Stomach (tissue), 9 donors: ENCODE measurements around the gene KIAA2012. TPM values are rescaled to one million over a fixed set of nuclear protein-coding genes. Genes with fewer than 3 reads are reported as not detected.

Source experiments
- DNase-seq, 2 donors: peaks; one replicate each; pipeline versions ENCODE4 v3.0.0 to v3.0.0-alpha.2; 2013 to 2019
- H3K27ac ChIP-seq, 5 donors: fragments of 200-600 bp in 4 of 5; sonication (generic) in 4 of 5; one replicate each; pipeline ENCODE4 v1.5.1; 2013 to 2019; ENCODE audit warnings: mild to moderate bottlenecking in 1 of 5, moderate library complexity in 1 of 5
- H3K27me3 ChIP-seq, 3 donors: fragments of 200-600 bp; sonication (generic); one replicate each; pipeline ENCODE4 v1.5.1; 2017 to 2019; ENCODE audit warnings: mixed run types in 1 of 3
- H3K36me3 ChIP-seq, 4 donors: fragments of 200-600 bp; sonication (generic); 1 replicate in 3 of 4; 2 replicates in 1 of 4; pipeline ENCODE4 v1.5.1; 2016 to 2019
- H3K4me1 ChIP-seq, 4 donors: fragments of 200-600 bp; sonication (generic); one replicate each; pipeline ENCODE4 v1.5.1; 2016 to 2019
- H3K4me3 ChIP-seq, 4 donors: fragments of 200-600 bp; sonication (generic) in 3 of 4; one replicate each; pipeline ENCODE4 v1.5.1; 2016 to 2019; ENCODE audit warnings: mild to moderate bottlenecking in 1 of 4
- H3K9me3 ChIP-seq, 4 donors: fragments of 200-600 bp; sonication (generic); one replicate each; pipeline ENCODE4 v1.5.1; 2016 to 2019
- CTCF ChIP-seq, 7 experiments: fragments of 450-650 bp in 4 of 7; fragments of 200-600 bp in 3 of 7; sonication (generic) in 3 of 7; IDR thresholded peaks; one replicate each; pipeline ENCODE4 v1.5.1; 2016 to 2019; ENCODE audit warnings: antibody characterized with exemption in 7 of 7, control low read depth in 2 of 7, mild to moderate bottlenecking in 1 of 7
- EP300 ChIP-seq: sonication (generic); formaldehyde crosslinking; IDR thresholded peaks from one replicate; pipeline ENCODE4 v1.6.1; 2017; ENCODE audit warnings: antibody characterized with exemption
- POLR2A ChIP-seq, 4 donors: fragments of 450-650 bp; IDR thresholded peaks; one replicate each; pipeline ENCODE4 v1.6.1; 2016; ENCODE audit warnings: antibody characterized with exemption in 4 of 4, control low read depth in 2 of 4, mild to moderate bottlenecking in 1 of 4, moderate library complexity in 1 of 4
- POLR2AphosphoS5 ChIP-seq, 3 donors: sonication (generic); formaldehyde crosslinking; IDR thresholded peaks; one replicate each; pipeline ENCODE4 v1.6.1; 2016; ENCODE audit warnings: antibody characterized with exemption in 3 of 3
- WGBS, 5 donors: extraction: QIAGEN DNeasy Blood & Tissue Kit in 3 of 5; methylation state at CpG; one replicate each; pipeline versions ENCODE4 v1.1.5 to v1.1.7; 2013 to 2018; 5-methylcytosine and 5-hydroxymethylcytosine counted together
- intact Hi-C: fragments of 100-400 bp; cut with DNase I; formaldehyde crosslinking; loops from one replicate; pipeline ENCODE4 v1.15.1; 2023; ENCODE audit warnings: low total_unique reads
- polyA plus RNA-seq, 3 donors: library from polyadenylated mRNA; stranded (reverse); fragments of 200-250 nt; gene quantifications; one replicate each; pipeline ENCODE4 v1.2.3, GENCODE V29; 2013
- total RNA-seq, 5 donors: library from RNA; depleted of rRNA; stranded (reverse); fragments of >200 nt; gene quantifications; one replicate each; pipeline versions ENCODE4 v1.1.0 to v1.2.3, GENCODE V29; 2014 to 2016
- donor health status: healthy with polysubstance abuse.
- donor health status: Bipolar disorder and iron deficiency.
- donor health status: healthy.

Gene KIAA2012
- total and polyA plus RNA-seq, 8 donors: 0.03 to 0.18 TPM; not detected in 6

GRCh38 chr2:202040079-202040844 lies 32.8 kb upstream of the KIAA2012 start:
- no peak for DNase-seq
- H3K27me3 ChIP-seq: peaks cover 3 to 29% (median 20%) of the 10 kb centered on the region in 3 donors
- TF ChIP-seq POLR2AphosphoS5 (IDR thresholded peaks at IDR 0.05) (no peak), POLR2A (IDR thresholded peaks at IDR 0.05) (no peak)
- H3K27ac ChIP-seq: no peak overlapping the region
- intact Hi-C loops: no loop called here
- 74 to 85% (median 77%) methylated on average over 4 of the region's 4 CpGs for WGBS, 5 donors
- no peaks in the 10 kb centered on the region for H3K9me3 ChIP-seq
- H3K4me1 ChIP-seq: peaks cover 5 to 32% (median 25%) of the 10 kb centered on the region in 4 donors
- no peaks in the 10 kb centered on the region for H3K36me3 ChIP-seq
- H3K4me3 ChIP-seq: no peak overlapping the region

GRCh38 chr2:202042444-202042843 lies 30.6 kb upstream of the KIAA2012 start:
- no peaks in the 10 kb centered on the region for H3K9me3 ChIP-seq
- peaks cover 0 to 7% (median 0%) of the 10 kb centered on the region in 3 donors for H3K27me3 ChIP-seq
- peaks cover 0 to 21% (median 17%) of the 10 kb centered on the region in 4 donors for H3K4me1 ChIP-seq
- DNase-seq: no peak
- no peak for TF ChIP-seq POLR2A (IDR thresholded peaks at IDR 0.05)
- no peak for TF ChIP-seq EP300
- TF ChIP-seq CTCF (IDR thresholded peaks at IDR 0.05): no peak
- no peak for TF ChIP-seq POLR2AphosphoS5 (IDR thresholded peaks at IDR 0.05)
- no peak overlapping the region for H3K27ac ChIP-seq
- no peaks in the 10 kb centered on the region for H3K36me3 ChIP-seq
- H3K4me3 ChIP-seq: no peak overlapping the region
- intact Hi-C loops: no loop called here
- WGBS, 5 donors: 92 to 96% (median 92%) methylated on average over 5 of the region's 5 CpGs

DNA sequence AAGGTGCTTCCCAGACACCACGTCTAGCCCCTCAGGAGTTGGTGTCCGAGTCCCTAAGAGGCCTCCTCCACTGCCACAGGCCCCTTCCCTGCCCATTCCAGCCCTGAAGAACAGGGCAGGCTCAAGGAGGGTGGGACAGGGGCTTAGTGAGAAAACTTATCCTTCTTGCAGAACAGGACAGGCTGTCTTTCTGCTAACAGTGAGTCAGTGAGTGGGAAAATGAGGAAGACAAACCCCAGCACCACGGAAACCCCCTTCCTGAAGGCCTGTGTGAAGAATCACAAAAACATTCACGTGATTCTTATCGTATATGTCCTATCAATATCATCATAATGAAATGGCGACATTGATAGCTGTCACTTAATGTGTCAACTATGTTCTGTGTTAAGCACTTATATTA lies 29.6 kb upstream of the KIAA2012 start:
- Histone ChIP-seq H3K4me1 (peaks cover 0 to 16% (median 13%) of the 10 kb centered on the region in 4 donors), H3K36me3 (no peaks in the 10 kb centered on the region), H3K9me3 (no peaks in the 10 kb centered on the region), H3K27ac (no peak overlapping the region), H3K27me3 (peaks cover 0 to 7% (median 0%) of the 10 kb centered on the region in 3 donors), H3K4me3 (no peak overlapping the region)
- WGBS, 5 donors: 74 to 88% (median 86%) methylated on average over 6 of the region's 6 CpGs
- intact Hi-C loops: no loop called here
- no peak for DNase-seq
- no peak for TF ChIP-seq POLR2AphosphoS5 (IDR thresholded peaks at IDR 0.05)
- TF ChIP-seq POLR2A (IDR thresholded peaks at IDR 0.05): no peak
- no peak for TF ChIP-seq CTCF (IDR thresholded peaks at IDR 0.05)
- no peak for TF ChIP-seq EP300

DNA sequence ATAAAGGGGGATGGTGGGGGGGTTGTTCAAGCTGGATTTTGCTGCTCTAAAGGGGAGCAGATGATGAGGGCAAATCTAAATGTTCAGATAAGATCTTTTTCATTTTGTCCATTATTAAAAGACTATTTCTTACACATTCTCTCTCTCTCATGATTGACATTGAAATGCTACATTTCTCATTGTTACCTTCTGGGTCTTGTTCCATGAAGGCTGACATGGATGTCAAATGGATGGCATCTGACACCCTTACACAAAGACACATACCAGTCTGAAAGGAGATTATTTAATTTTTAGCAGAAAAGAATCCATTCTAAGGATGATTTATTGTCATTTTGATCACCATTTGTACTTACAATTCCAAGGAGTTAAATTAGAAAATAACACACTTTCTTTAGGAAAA lies 28.3 kb upstream of the KIAA2012 start:
- no peak overlapping the region for H3K4me3 ChIP-seq
- H3K4me1 ChIP-seq: peaks cover 0 to 3% (median under 1%) of the 10 kb centered on the region in 4 donors
- no peak for DNase-seq
- H3K36me3 ChIP-seq: no peaks in the 10 kb centered on the region
- no peak overlapping the region for H3K27ac ChIP-seq
- intact Hi-C loops: no loop called here
- TF ChIP-seq POLR2AphosphoS5 (IDR thresholded peaks at IDR 0.05) (no peak), EP300 (no peak), CTCF (IDR thresholded peaks at IDR 0.05) (no peak), POLR2A (IDR thresholded peaks at IDR 0.05) (no peak)
- no peaks in the 10 kb centered on the region for H3K9me3 ChIP-seq
- peaks cover 0 to 4% (median 0%) of the 10 kb centered on the region in 3 donors for H3K27me3 ChIP-seq

GRCh38 chr2:202046572-202046971 lies 26.5 kb upstream of the KIAA2012 start:
- Histone ChIP-seq H3K9me3 (no peaks in the 10 kb centered on the region), H3K4me1 (no peaks in the 10 kb centered on the region), H3K36me3 (no peaks in the 10 kb centered on the region), H3K27ac (no peak overlapping the region), H3K27me3 (peaks cover 0 to 4% (median 0%) of the 10 kb centered on the region in 3 donors), H3K4me3 (no peak overlapping the region)
- TF ChIP-seq POLR2A (IDR thresholded peaks at IDR 0.05): no peak
- WGBS, 5 donors: 85 to 96% (median 93%) methylated on average over 7 of the region's 7 CpGs
- intact Hi-C loops: no loop called here
- no peak for DNase-seq
